HepG2 (cell line): ENCODE measurements around the gene RNPS1. TPM values are rescaled to one million over a fixed set of nuclear protein-coding genes. Genes with fewer than 3 reads are reported as not detected.

Experiments
- ATAC-seq: fragments of 200-7000 bp; cut with Tn5 transposase; 3 replicates; pipeline ENCODE4 v1.9.1; 2020; ENCODE audit warnings: mild to moderate bottlenecking, moderate library complexity
- BruUV-seq: library from RNA; stranded (reverse); fragments of 400-500 nt; replicated peaks from 2 replicates; lab custom pipeline; 2021; lab: Mats Ljungman, UMichigan
- CTCF ChIA-PET: fragments of 300-600 bp; formaldehyde crosslinking; extraction: SDS; loops from one replicate; lab custom pipeline; 2021; ENCODE audit warnings: low total read pairs, inconsistent platforms, low intra/inter-chr PET ratio; lab: Yijun Ruan, JAX
- POLR2A ChIA-PET: fragments of 350-600 bp; sonication (Branson Sonifier 250); formaldehyde crosslinking; loops from one replicate; lab custom pipeline; 2020; ENCODE audit warnings: antibody characterized with exemption, inconsistent platforms; lab: Yijun Ruan, JAX
- DNase-seq: peaks from one replicate; pipeline ENCODE4 v3.0.0-alpha.2; 2015; ENCODE audit warnings: low spot score
- FAIRE-seq: peaks from 3 replicates; lab custom pipeline; 2011; peaks lifted over from hg19 to GRCh38; lab: Jason Lieb, UNC
- H2AFZ ChIP-seq: one replicate; pipeline ENCODE4 v1.6.1; 2011; ENCODE audit warnings: low read length, inconsistent platforms
- H3K27ac ChIP-seq: fragments of 300-600 bp; 3 replicates; pipeline ENCODE4 v1.8.0; 2011; ENCODE audit warnings: mixed run types, mild to moderate bottlenecking, mixed read lengths, low read length, inconsistent platforms; ENCODE audit not compliant: insufficient read depth; ENCODE audit errors: extremely low read length
- H3K27me3 ChIP-seq, 2 experiments: fragments of 200-600 bp in 1 of 2; 2 replicates in 1 of 2; 3 replicates in 1 of 2; pipeline versions ENCODE4 v1.6.0 to v1.8.0; 2011; ENCODE audit warnings: low read length in 2 of 2, mild to moderate bottlenecking in 2 of 2, moderate library complexity in 2 of 2, inconsistent platforms in 1 of 2; ENCODE audit not compliant: insufficient read depth in 2 of 2, control insufficient read depth in 1 of 2
- H3K36me3 ChIP-seq, 2 experiments: fragments of 200-600 bp in 1 of 2; replicated peaks in 1 of 2; 2 replicates in 1 of 2; 3 replicates in 1 of 2; pipeline versions ENCODE4 v1.5.1 to v1.8.0; 2011; ENCODE audit warnings: low read length in 2 of 2, inconsistent platforms in 1 of 2; ENCODE audit not compliant: insufficient read depth in 2 of 2, control insufficient read depth in 1 of 2
- H3K4me1 ChIP-seq: 2 replicates; pipeline ENCODE4 v1.5.1; 2012; ENCODE audit warnings: low read length, inconsistent platforms; ENCODE audit not compliant: insufficient read depth
- H3K4me2 ChIP-seq: 2 replicates; pipeline ENCODE4 v1.6.0; 2011; ENCODE audit warnings: low read depth, low read length, inconsistent platforms
- H3K4me3 ChIP-seq, 3 experiments: fragments of 200-600 bp in 1 of 3; sonication (generic), shearing (Covaris generic) in 1 of 3; replicated peaks in 1 of 3; 2 replicates each; pipeline ENCODE4 v1.5.1; 2011 to 2016; ENCODE audit warnings: low read length in 3 of 3, inconsistent platforms in 2 of 3, low read depth in 2 of 3, mild to moderate bottlenecking in 2 of 3, control low read depth in 1 of 3, mixed read lengths in 1 of 3; ENCODE audit not compliant: insufficient read depth in 1 of 3
- H3K79me2 ChIP-seq: one replicate; pipeline ENCODE4 v1.6.1; 2011; ENCODE audit warnings: low read length, inconsistent platforms; ENCODE audit not compliant: insufficient read depth
- H3K9ac ChIP-seq: 2 replicates; pipeline ENCODE4 v1.6.0; 2011; ENCODE audit warnings: mild to moderate bottlenecking, low read depth, low read length, inconsistent platforms; ENCODE audit not compliant: insufficient read depth
- H3K9me3 ChIP-seq: 2 replicates; pipeline ENCODE4 v1.5.1; 2012; ENCODE audit warnings: mild to moderate bottlenecking, low read length
- H4K20me1 ChIP-seq: 2 replicates; pipeline ENCODE4 v1.6.0; 2011; ENCODE audit warnings: inconsistent platforms, mild to moderate bottlenecking, low read length, moderate library complexity; ENCODE audit not compliant: insufficient read depth
- EED ChIP-seq: sonication (generic); formaldehyde crosslinking; IDR thresholded peaks from 2 replicates; pipeline ENCODE4 v1.5.0; 2020; ENCODE audit warnings: mild to moderate bottlenecking, missing genetic modification reagents
- ERF ChIP-seq: IDR thresholded peaks from 2 replicates; pipeline ENCODE4 v1.6.1; 2018; ENCODE audit warnings: missing biosample characterization, missing genetic modification reagents
- ISL2 ChIP-seq: sonication (generic); formaldehyde crosslinking; IDR thresholded peaks from 2 replicates; pipeline ENCODE4 v1.5.0; 2020; ENCODE audit warnings: missing genetic modification reagents
- NCOA5 ChIP-seq: sonication (generic); formaldehyde crosslinking; IDR thresholded peaks from 2 replicates; pipeline ENCODE4 v1.4.0; 2020; ENCODE audit warnings: missing genetic modification reagents
- POLR2A ChIP-seq, 2 experiments: IDR thresholded peaks; 2 replicates each; pipeline ENCODE4 v1.6.1; 2011; ENCODE audit warnings: low read depth in 2 of 2, low read length in 2 of 2, mild to moderate bottlenecking in 1 of 2, moderate library complexity in 1 of 2; ENCODE audit not compliant: insufficient read depth in 1 of 2
- POLR2G ChIP-seq: fragments of 200-400 bp; formaldehyde crosslinking; IDR thresholded peaks from 2 replicates; pipeline ENCODE4 v1.6.1; 2018; ENCODE audit warnings: mild to moderate bottlenecking, low read depth, low read length, moderate library complexity
- RARG ChIP-seq: sonication (generic); formaldehyde crosslinking; IDR thresholded peaks from 2 replicates; pipeline ENCODE4 v1.4.0; 2020; ENCODE audit warnings: low read depth, mild to moderate bottlenecking, missing genetic modification reagents
- RBFOX2 ChIP-seq: fragments of 200-400 bp; formaldehyde crosslinking; IDR thresholded peaks from 2 replicates; pipeline ENCODE4 v1.6.1; 2017; ENCODE audit warnings: low read depth, mild to moderate bottlenecking, low read length
- RBM22 ChIP-seq: fragments of 200-400 bp; formaldehyde crosslinking; optimal IDR thresholded peaks from 2 replicates; pipeline ENCODE3; 2017; ENCODE audit warnings: mild to moderate bottlenecking, low read length, moderate library complexity
- ZNF430 ChIP-seq: sonication (generic); formaldehyde crosslinking; IDR thresholded peaks from 2 replicates; pipeline ENCODE4 v1.9.0; 2021; ENCODE audit warnings: mild to moderate bottlenecking, missing genetic modification reagents
- WGBS: methylation state at CpG from one replicate; pipeline ENCODE4 v1.1.6; 2017; ENCODE audit warnings: low lambda C conversion rate; 5-methylcytosine and 5-hydroxymethylcytosine counted together
- in situ Hi-C: cut with HindIII; loops from 2 replicates; pipeline ENCODE4 v1.10.0; 2017; ENCODE audit warnings: low pct_unique_long_range_greater_than_20kb; ENCODE audit not compliant: extremely low pct_ligation_motif_present
- intact Hi-C: fragments of 100-400 bp; cut with micrococcal nuclease; formaldehyde crosslinking; loops from one replicate; pipeline ENCODE4 v1.10.0; 2022; ENCODE audit not compliant: unreplicated experiment
- polyA plus RNA-seq, 8 experiments: library from polyadenylated mRNA; depleted of rRNA in 3 of 8; stranded (reverse) in 7 of 8; unstranded in 1 of 8; fragments of >200 nt; fragmentation: Illumina TruSeq in 4 of 8; extraction: Trizol in 4 of 8; gene quantifications; 2 replicates each; pipeline versions ENCODE4 v1.2.1 to v1.2.3, GENCODE V29; 2011 to 2016; ENCODE audit warnings: low read depth in 4 of 8, missing spikeins in 1 of 8, mixed read lengths in 1 of 8; ENCODE audit not compliant: insufficient read depth in 1 of 8
- total RNA-seq, 5 experiments: library from RNA; depleted of rRNA; stranded (reverse); fragments of >200 nt; fragmentation: Illumina TruSeq; extraction: Trizol; gene quantifications; 2 replicates each; pipeline ENCODE4 v1.2.3, GENCODE V29; 2016; ENCODE audit warnings: low read depth in 1 of 5
- TF ChIP-seq, protein P1 (sequence below): sonication (generic); formaldehyde crosslinking; IDR thresholded peaks from 2 replicates; pipeline ENCODE4 v1.4.0; 2020; ENCODE audit warnings: missing genetic modification reagents, mild to moderate bottlenecking, borderline replicate concordance
- TF ChIP-seq, protein P2 (sequence below), 2 experiments: IDR thresholded peaks; 2 replicates each; pipeline ENCODE4 v1.6.1; 2011 to 2012; ENCODE audit warnings: low read length in 2 of 2, borderline replicate concordance in 1 of 2, low read depth in 1 of 2, mild to moderate bottlenecking in 1 of 2, moderate library complexity in 1 of 2

Gene RNPS1
- total and polyA plus RNA-seq, 2 of the 13 experiments (the other 11 are each of a cell fraction or from before 2014, with no cell fraction given): 126 to 133 TPM

DNA sequence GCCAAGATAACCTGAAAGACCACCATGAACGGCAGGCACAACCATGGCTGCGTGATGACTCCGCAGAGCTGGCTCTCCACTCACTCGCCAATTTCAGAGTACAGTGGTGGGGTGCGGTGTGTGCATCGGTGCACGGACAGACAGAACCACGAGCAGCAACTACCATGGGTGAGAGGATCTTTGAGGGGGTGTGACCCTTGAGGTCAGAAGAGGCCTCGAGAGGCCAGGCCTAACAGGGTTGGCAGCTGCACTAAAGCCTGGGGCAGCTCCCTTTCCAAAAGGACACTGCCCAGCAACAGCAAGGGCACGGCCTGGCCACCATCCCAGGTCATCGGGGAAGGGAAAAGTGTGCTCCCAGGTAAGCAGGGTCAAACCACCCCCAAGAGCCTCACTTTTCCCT, 14.6 kb downstream of the RNPS1 start:
- Histone ChIP-seq H3K79me2 (peaks cover 21% of the 10 kb centered on the region), H3K9ac (no peak overlapping the region), H3K4me1 (peaks cover 27% of the 10 kb centered on the region), H3K36me3 (peaks cover 14 to 48% of the 10 kb centered on the region in 2 experiments), H3K4me2 (no peak overlapping the region), H3K27ac (no peak overlapping the region), H3K9me3 (no peaks in the 10 kb centered on the region), H3K27me3 (no peaks in the 10 kb centered on the region; a peak in 1 of 5 replicates), H3K4me3 (no peak overlapping the region), H4K20me1 (peaks cover 5% of the 10 kb centered on the region), H2AFZ (no peak overlapping the region)
- DNase-seq (no peak), FAIRE-seq (no peak), ATAC-seq (no peak)
- no TSS peak for BruUV-seq
- TF ChIP-seq RBM22 (peak; percentile 33), NCOA5 (CRISPR knock-in tag) (no peak), EED (no peak), RBFOX2 (peak; percentile 5; the same call in 1 of the 2 replicates), POLR2A (IDR thresholded peaks at IDR 0.05; ENCODE audit: insufficient read depth in 1 of 2, low read depth in 2 of 2, low read length in 2 of 2) (0 out of 4 replicates have a peak, but pooled peaks of 1 of the 2 experiments have one; percentile 10), ISL2 (CRISPR knock-in tag) (no peak)
- ChIA-PET POLR2A (interaction anchor here (1.0 to 3.7 kb wide), 3 partner anchors 27 to 99 kb away, joined by 3 to 79 read pairs (median 56); partner anchors contain the start of gene TRAF7), CTCF (no interaction called here)
- intact Hi-C loops (loop anchor here (5.0 kb wide), 1 partner anchor 56 kb away; the partner anchor contains the start of gene CASKIN1), in situ Hi-C loops (no loop called here)
- WGBS: 96% methylated on average over 11 of the region's 11 CpGs

DNA sequence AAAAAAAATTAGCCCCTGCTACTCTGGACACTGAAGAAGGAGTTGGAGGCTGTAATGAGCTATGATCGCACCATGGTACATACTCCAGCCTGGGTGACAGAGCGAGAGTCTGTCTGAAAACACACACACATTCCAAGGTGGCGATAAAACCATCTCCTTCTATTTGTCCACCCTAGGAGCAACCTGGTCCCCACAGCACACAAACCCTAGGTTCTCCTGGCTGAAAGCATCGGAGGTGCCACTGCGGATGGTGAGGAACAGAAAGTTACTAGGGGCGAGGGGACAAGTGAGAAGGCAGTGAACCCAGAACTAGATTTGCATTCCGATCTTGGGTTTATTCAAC, 15.1 kb downstream of the RNPS1 start:
- Histone ChIP-seq H3K4me1 (peaks cover 27% of the 10 kb centered on the region), H3K9me3 (no peaks in the 10 kb centered on the region), H3K79me2 (peaks cover 23% of the 10 kb centered on the region), H3K4me2 (no peak overlapping the region), H3K4me3 (no peak overlapping the region), H3K27ac (peak overlapping the region; percentile 83), H4K20me1 (peaks cover 5% of the 10 kb centered on the region), H2AFZ (no peak overlapping the region), H3K27me3 (no peaks in the 10 kb centered on the region; a peak in 1 of 5 replicates), H3K9ac (no peak overlapping the region), H3K36me3 (peaks cover 13 to 42% of the 10 kb centered on the region in 2 experiments)
- FAIRE-seq (no peak), DNase-seq (no peak), ATAC-seq (no peak)
- intact Hi-C loops (loop anchor here (5.0 kb wide), 1 partner anchor 55 kb away; the partner anchor contains the start of gene CASKIN1), in situ Hi-C loops (no loop called here)
- BruUV-seq: no TSS peak
- TF ChIP-seq RARG (CRISPR knock-in tag) (no peak), ERF (CRISPR knock-in tag) (no peak), POLR2G (0 out of 2 replicates have a peak, but pooled peaks have one; percentile 15), ZNF430 (no peak)
- TF ChIP-seq, protein P1, sequence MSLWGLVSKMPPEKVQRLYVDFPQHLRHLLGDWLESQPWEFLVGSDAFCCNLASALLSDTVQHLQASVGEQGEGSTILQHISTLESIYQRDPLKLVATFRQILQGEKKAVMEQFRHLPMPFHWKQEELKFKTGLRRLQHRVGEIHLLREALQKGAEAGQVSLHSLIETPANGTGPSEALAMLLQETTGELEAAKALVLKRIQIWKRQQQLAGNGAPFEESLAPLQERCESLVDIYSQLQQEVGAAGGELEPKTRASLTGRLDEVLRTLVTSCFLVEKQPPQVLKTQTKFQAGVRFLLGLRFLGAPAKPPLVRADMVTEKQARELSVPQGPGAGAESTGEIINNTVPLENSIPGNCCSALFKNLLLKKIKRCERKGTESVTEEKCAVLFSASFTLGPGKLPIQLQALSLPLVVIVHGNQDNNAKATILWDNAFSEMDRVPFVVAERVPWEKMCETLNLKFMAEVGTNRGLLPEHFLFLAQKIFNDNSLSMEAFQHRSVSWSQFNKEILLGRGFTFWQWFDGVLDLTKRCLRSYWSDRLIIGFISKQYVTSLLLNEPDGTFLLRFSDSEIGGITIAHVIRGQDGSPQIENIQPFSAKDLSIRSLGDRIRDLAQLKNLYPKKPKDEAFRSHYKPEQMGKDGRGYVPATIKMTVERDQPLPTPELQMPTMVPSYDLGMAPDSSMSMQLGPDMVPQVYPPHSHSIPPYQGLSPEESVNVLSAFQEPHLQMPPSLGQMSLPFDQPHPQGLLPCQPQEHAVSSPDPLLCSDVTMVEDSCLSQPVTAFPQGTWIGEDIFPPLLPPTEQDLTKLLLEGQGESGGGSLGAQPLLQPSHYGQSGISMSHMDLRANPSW (CRISPR knock-in tag): no peak
- TF ChIP-seq, protein P2, sequence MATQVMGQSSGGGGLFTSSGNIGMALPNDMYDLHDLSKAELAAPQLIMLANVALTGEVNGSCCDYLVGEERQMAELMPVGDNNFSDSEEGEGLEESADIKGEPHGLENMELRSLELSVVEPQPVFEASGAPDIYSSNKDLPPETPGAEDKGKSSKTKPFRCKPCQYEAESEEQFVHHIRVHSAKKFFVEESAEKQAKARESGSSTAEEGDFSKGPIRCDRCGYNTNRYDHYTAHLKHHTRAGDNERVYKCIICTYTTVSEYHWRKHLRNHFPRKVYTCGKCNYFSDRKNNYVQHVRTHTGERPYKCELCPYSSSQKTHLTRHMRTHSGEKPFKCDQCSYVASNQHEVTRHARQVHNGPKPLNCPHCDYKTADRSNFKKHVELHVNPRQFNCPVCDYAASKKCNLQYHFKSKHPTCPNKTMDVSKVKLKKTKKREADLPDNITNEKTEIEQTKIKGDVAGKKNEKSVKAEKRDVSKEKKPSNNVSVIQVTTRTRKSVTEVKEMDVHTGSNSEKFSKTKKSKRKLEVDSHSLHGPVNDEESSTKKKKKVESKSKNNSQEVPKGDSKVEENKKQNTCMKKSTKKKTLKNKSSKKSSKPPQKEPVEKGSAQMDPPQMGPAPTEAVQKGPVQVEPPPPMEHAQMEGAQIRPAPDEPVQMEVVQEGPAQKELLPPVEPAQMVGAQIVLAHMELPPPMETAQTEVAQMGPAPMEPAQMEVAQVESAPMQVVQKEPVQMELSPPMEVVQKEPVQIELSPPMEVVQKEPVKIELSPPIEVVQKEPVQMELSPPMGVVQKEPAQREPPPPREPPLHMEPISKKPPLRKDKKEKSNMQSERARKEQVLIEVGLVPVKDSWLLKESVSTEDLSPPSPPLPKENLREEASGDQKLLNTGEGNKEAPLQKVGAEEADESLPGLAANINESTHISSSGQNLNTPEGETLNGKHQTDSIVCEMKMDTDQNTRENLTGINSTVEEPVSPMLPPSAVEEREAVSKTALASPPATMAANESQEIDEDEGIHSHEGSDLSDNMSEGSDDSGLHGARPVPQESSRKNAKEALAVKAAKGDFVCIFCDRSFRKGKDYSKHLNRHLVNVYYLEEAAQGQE (IDR thresholded peaks at IDR 0.05; ENCODE audit: borderline replicate concordance in 1 of 2, low read depth in 1 of 2, low read length in 2 of 2): no peak
- WGBS: 94% methylated on average over 7 of the region's 7 CpGs
- ChIA-PET CTCF (no interaction called here), POLR2A (interaction anchor here (1.0 to 3.7 kb wide), 7 partner anchors 10 to 217 kb away, joined by 3 to 79 read pairs (median 20); partner anchors contain the start of genes RNPS1 and TRAF7)
